ENCODE measurements around the gene SAXO2.
"Not testable (repeated sequence)": the region's sequence is repeated elsewhere in the genome, so short reads cannot be mapped to it uniquely, and the experiment has no call there.

The SAXO2 gene

GRCh38 chr15:82316247-82317090, 53.9 kb downstream of the SAXO2 start:
- H3K4me3 Mint-ChIP-seq, DNase-seq, H3K4me1 Mint-ChIP-seq, H3K27me3 Mint-ChIP-seq, H3K9me3 Mint-ChIP-seq: not testable (repeated sequence)
- H3K27ac Mint-ChIP-seq = peak overlapping the region in 1 of 2 donors; percentile 86
- ATAC-seq = peak; percentile 38

GRCh38 chr15:82317091-82317489, 54.5 kb downstream of the SAXO2 start:
- Mint-ChIP-seq H3K4me3 (no peak overlapping the region), H3K4me1 (no peaks in the 10 kb centered on the region), H3K27ac (no peak overlapping the region), H3K9me3 (no peaks in the 10 kb centered on the region), H3K27me3 (no peaks in the 10 kb centered on the region)
- no peak for DNase-seq
- ATAC-seq = no peak

- H3K27me3 Mint-ChIP-seq, H3K9me3 Mint-ChIP-seq, DNase-seq, ATAC-seq, H3K4me1 Mint-ChIP-seq, H3K27ac Mint-ChIP-seq, H3K4me3 Mint-ChIP-seq: not testable (repeated sequence)
These were observed 54.9 kb downstream of the SAXO2 start for GRCh38 chr15:82317516-82317915.

GRCh38 chr15:82318281-82318680, 55.7 kb downstream of the SAXO2 start:
- H3K27ac Mint-ChIP-seq = peak overlapping the region in 1 of 2 donors; percentile 78
- peak; percentile 5 for ATAC-seq
- H3K4me3 Mint-ChIP-seq, H3K4me1 Mint-ChIP-seq, DNase-seq, H3K27me3 Mint-ChIP-seq, H3K9me3 Mint-ChIP-seq: not testable (repeated sequence)

- H3K27me3 Mint-ChIP-seq, DNase-seq, H3K27ac Mint-ChIP-seq, H3K4me3 Mint-ChIP-seq, H3K9me3 Mint-ChIP-seq, H3K4me1 Mint-ChIP-seq, ATAC-seq: not testable (repeated sequence)
These were observed 57.1 kb downstream of the SAXO2 start for GRCh38 chr15:82319522-82320278.

- H3K27ac Mint-ChIP-seq, H3K4me3 Mint-ChIP-seq, H3K9me3 Mint-ChIP-seq, DNase-seq, H3K27me3 Mint-ChIP-seq, H3K4me1 Mint-ChIP-seq: not testable (repeated sequence)
- ATAC-seq = peak; percentile 32
These were observed 58.2 kb downstream of the SAXO2 start for GRCh38 chr15:82320861-82321260.

GRCh38 chr15:82322488-82322887, 59.9 kb downstream of the SAXO2 start:
- ATAC-seq, H3K27me3 Mint-ChIP-seq, H3K4me3 Mint-ChIP-seq, DNase-seq, H3K9me3 Mint-ChIP-seq, H3K4me1 Mint-ChIP-seq, H3K27ac Mint-ChIP-seq: not testable (repeated sequence)

- not testable (repeated sequence) for H3K27me3 Mint-ChIP-seq, H3K27ac Mint-ChIP-seq, H3K4me1 Mint-ChIP-seq, H3K9me3 Mint-ChIP-seq, ATAC-seq, H3K4me3 Mint-ChIP-seq, DNase-seq
These were observed 62.2 kb downstream of the SAXO2 start for GRCh38 chr15:82324831-82325230.

GRCh38 chr15:82325646-82326045, 63.0 kb downstream of the SAXO2 start:
- not testable (repeated sequence) for H3K9me3 Mint-ChIP-seq, H3K27ac Mint-ChIP-seq, DNase-seq, H3K27me3 Mint-ChIP-seq, ATAC-seq, H3K4me3 Mint-ChIP-seq, H3K4me1 Mint-ChIP-seq

- H3K9me3 Mint-ChIP-seq, DNase-seq, H3K27me3 Mint-ChIP-seq, H3K4me3 Mint-ChIP-seq, ATAC-seq, H3K4me1 Mint-ChIP-seq: not testable (repeated sequence)
- H3K27ac Mint-ChIP-seq = peak overlapping the region in 1 of 2 donors; percentile 57
These were observed 64.3 kb downstream of the SAXO2 start for GRCh38 chr15:82326896-82327295.

GRCh38 chr15:82327372-82327771, 64.8 kb downstream of the SAXO2 start:
- not testable (repeated sequence) for H3K27ac Mint-ChIP-seq, H3K27me3 Mint-ChIP-seq, H3K9me3 Mint-ChIP-seq, H3K4me1 Mint-ChIP-seq, DNase-seq, ATAC-seq, H3K4me3 Mint-ChIP-seq

- DNase-seq, H3K4me3 Mint-ChIP-seq, H3K4me1 Mint-ChIP-seq, H3K9me3 Mint-ChIP-seq, H3K27ac Mint-ChIP-seq, H3K27me3 Mint-ChIP-seq, ATAC-seq: not testable (repeated sequence)
These were observed 66.4 kb downstream of the SAXO2 start for GRCh38 chr15:82329039-82329438.

- DNase-seq, H3K27ac Mint-ChIP-seq, H3K27me3 Mint-ChIP-seq, H3K4me1 Mint-ChIP-seq, ATAC-seq, H3K9me3 Mint-ChIP-seq, H3K4me3 Mint-ChIP-seq: not testable (repeated sequence)
These were observed 68.3 kb downstream of the SAXO2 start for GRCh38 chr15:82330921-82331320.

GRCh38 chr15:82331576-82332304, 69.1 kb downstream of the SAXO2 start:
- H3K4me3 Mint-ChIP-seq, H3K9me3 Mint-ChIP-seq, H3K27me3 Mint-ChIP-seq, H3K4me1 Mint-ChIP-seq, H3K27ac Mint-ChIP-seq, DNase-seq: not testable (repeated sequence)
- ATAC-seq = peak; percentile 74

GRCh38 chr15:82332711-82333602, 70.3 kb downstream of the SAXO2 start:
- H3K27me3 Mint-ChIP-seq, H3K4me3 Mint-ChIP-seq, ATAC-seq, H3K9me3 Mint-ChIP-seq, H3K4me1 Mint-ChIP-seq, DNase-seq: not testable (repeated sequence)
- H3K27ac Mint-ChIP-seq = peak overlapping the region in 1 of 2 donors; percentile 34
